T-helper 2 cell treated with Interferon-gamma antibody and Interleukin-4, amounts not matched to agents 5 μg/mL and 100 μg/mL, for 36 hours (primary cell): ENCODE measurements around the gene ATP5PB.

Experiments used
- DNase-seq: peaks from one replicate; pipeline ENCODE4 v3.0.0; 2021; ENCODE audit warnings: low spot score
- H3K27ac Mint-ChIP-seq: one replicate; pipeline ENCODE4 v1.8.0; 2021; ENCODE audit warnings: mild to moderate bottlenecking, mixed read lengths
- H3K27me3 Mint-ChIP-seq: one replicate; pipeline ENCODE4 v1.8.0; 2021; ENCODE audit warnings: low read depth, mixed read lengths
- H3K36me3 Mint-ChIP-seq: one replicate; pipeline ENCODE4 v1.8.0; 2021; ENCODE audit warnings: low read depth, mixed read lengths
- H3K4me1 Mint-ChIP-seq: one replicate; pipeline ENCODE4 v1.8.0; 2021; ENCODE audit warnings: low read depth, mixed read lengths
- H3K4me3 Mint-ChIP-seq: one replicate; pipeline ENCODE4 v1.8.0; 2022; ENCODE audit warnings: mild to moderate bottlenecking, moderate library complexity, mixed read lengths
- H3K9me3 Mint-ChIP-seq: one replicate; pipeline ENCODE4 v1.8.0; 2021; ENCODE audit warnings: mixed read lengths

Gene ATP5PB

DNA sequence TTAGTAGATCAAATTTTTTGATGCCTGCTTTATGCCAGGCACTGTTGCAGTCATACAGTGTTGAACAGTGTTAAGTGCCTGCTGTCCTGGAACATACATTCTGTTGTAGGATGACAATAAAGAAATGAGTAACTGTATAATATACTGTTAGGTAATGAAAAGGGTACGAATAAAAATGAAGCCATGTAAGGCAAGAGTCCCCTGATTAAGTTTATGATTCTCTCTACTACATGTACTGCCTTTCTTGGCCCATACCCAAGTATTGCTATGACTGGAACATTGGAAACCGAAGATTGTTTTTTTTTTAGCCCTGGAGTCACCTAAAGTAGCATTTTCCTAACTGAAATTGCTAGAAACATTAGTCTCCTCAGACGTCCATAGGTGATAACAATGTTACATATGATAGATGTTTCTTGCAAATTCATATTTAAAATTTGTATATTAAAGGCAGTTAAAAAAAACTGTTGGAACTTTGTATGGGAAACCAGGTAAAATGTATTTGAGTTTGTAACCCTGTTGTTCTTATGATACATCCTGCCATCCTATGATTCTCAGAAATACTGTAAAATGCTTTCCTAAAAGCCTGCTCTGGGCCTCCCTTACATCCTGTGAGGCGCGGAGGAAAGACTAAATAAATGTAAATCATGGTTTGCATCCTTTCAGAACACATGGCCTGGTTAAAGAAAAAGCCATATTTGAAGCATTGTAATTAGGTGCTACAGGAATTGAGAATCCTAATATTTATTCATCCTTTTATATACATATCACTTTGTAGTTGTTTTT is 5.8 kb downstream of the ATP5PB start:
- Mint-ChIP-seq H3K27me3 (no peaks in the 10 kb centered on the region), H3K4me1 (peaks cover 52% of the 10 kb centered on the region), H3K4me3 (peak overlapping the region; percentile 52), H3K36me3 (peaks cover 73% of the 10 kb centered on the region), H3K9me3 (no peaks in the 10 kb centered on the region), H3K27ac (peak overlapping the region; percentile 47)
- no peak for DNase-seq

DNA sequence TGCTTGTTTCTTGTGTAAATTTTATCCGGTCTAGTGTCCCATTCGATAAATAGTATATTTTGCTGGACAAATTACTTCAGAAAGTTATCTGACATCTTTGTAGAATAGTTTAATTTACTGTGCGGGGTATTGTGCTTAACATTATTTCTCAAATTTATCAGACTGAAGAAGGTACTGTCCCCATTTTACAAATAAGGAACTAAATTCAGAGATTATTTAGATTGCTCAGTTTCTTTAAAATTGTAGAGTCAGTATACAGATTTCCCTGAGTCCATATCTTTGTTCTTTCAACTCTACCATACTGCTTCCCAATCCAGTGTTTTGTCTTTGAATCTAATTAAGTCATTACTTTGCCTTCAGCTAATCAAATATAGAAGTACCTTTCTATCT is 6.4 kb downstream of the ATP5PB start:
- H3K4me1 Mint-ChIP-seq, result peaks cover 52% of the 10 kb centered on the region
- H3K36me3 Mint-ChIP-seq, result peaks cover 73% of the 10 kb centered on the region
- H3K27me3 Mint-ChIP-seq, result no peaks in the 10 kb centered on the region
- H3K4me3 Mint-ChIP-seq, result peak overlapping the region; percentile 52
- H3K9me3 Mint-ChIP-seq, result no peaks in the 10 kb centered on the region
- DNase-seq, result no peak
- peak overlapping the region; percentile 47 for H3K27ac Mint-ChIP-seq

DNA sequence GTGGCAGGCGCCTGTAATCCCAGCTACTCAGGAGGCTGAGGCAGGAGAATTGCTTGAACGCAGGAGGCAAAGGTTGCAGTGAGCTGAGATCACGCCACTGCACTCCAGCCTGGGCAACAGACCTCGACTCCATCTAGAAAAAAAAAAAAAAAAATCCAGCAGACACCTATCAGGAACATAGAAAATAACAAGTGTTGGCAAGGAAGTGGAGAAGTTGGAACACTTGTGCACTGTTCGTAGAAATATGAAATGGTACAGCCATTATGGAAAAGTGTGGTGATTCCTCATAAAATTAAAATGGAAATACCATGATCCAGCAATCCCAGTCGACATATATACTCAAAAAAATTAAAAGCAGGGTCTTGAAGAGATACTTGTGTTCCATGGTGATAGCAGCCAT is 12.5 kb downstream of the ATP5PB start:
- H3K36me3 Mint-ChIP-seq, result peaks cover 60% of the 10 kb centered on the region
- no peaks in the 10 kb centered on the region for H3K27me3 Mint-ChIP-seq
- DNase-seq, result no peak

DNA sequence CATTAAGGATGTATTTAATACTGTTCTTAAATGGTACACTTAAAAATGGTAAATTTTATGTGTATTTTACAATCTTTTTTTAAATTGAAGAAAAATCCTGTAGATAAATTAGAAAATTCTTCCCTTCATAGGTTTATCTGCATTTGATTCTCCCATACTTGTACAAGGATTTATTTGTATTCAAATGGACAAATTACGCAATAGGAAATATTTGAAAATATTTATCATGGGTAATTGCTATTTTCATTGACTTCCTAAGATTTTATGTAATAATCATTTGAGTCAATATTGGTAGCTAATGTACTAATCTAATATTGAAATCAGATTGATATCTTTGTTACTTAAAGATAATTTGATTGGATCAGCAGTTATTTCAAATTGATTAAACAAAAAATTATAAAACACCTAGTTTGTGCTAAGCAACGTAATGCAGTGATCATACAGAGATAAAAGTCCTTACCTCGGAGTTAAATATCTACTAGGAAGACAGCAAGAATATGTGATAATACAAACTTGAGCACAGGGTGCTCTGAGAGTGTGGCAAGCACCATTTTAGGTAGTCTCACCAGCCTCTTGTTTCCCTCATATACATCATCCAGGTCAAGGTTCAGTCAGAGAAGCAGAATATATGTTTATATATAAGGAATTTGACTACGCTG is 13.2 kb downstream of the ATP5PB start:
- no peak overlapping the region for H3K27ac Mint-ChIP-seq
- no peak overlapping the region for H3K4me3 Mint-ChIP-seq
- peaks cover 56% of the 10 kb centered on the region for H3K36me3 Mint-ChIP-seq
- DNase-seq, result no peak
- H3K4me1 Mint-ChIP-seq, result peaks cover 11% of the 10 kb centered on the region
- no peaks in the 10 kb centered on the region for H3K27me3 Mint-ChIP-seq
- no peaks in the 10 kb centered on the region for H3K9me3 Mint-ChIP-seq

More for the DNA sequence above, 12.5 kb downstream of the ATP5PB start:
- H3K27ac Mint-ChIP-seq, result no peak overlapping the region
- no peaks in the 10 kb centered on the region for H3K9me3 Mint-ChIP-seq
- no peak overlapping the region for H3K4me3 Mint-ChIP-seq
- peaks cover 12% of the 10 kb centered on the region for H3K4me1 Mint-ChIP-seq

DNA sequence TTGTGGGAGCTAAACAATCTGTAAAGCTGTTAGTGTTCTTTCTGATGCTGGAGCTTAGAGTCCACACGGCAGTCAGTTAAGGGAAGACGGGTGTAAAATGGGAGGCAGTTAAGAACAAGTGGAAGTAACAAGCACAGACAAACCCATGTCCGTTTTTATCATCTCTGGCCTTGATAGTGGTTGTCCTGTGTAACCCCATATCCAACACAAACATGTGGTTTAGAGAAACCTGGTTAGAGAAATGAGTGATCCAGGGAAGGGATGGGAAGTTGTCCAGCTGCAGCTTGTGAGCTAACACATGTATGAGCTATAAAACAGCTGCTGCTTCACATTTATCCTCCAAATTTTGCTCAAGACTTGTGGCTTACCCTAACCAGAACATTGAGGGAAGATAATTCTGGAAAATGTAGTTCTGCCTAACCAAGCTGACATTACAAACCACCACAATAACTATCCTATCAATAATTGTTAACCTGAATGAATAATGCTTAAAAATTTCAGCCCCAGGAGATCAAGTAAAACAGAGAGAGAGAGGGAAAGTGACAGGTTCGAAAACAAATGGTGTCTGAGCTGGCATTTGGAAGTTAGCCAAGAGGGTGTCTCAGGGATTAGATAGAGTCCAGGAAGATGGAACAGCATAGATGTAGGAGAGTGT is 13.9 kb downstream of the ATP5PB start:
- DNase-seq, result no peak
- no peak overlapping the region for H3K4me3 Mint-ChIP-seq
- H3K9me3 Mint-ChIP-seq, result no peaks in the 10 kb centered on the region
- no peaks in the 10 kb centered on the region for H3K27me3 Mint-ChIP-seq
- peaks cover 11% of the 10 kb centered on the region for H3K4me1 Mint-ChIP-seq
- no peak overlapping the region for H3K27ac Mint-ChIP-seq
- H3K36me3 Mint-ChIP-seq, result peaks cover 55% of the 10 kb centered on the region

DNA sequence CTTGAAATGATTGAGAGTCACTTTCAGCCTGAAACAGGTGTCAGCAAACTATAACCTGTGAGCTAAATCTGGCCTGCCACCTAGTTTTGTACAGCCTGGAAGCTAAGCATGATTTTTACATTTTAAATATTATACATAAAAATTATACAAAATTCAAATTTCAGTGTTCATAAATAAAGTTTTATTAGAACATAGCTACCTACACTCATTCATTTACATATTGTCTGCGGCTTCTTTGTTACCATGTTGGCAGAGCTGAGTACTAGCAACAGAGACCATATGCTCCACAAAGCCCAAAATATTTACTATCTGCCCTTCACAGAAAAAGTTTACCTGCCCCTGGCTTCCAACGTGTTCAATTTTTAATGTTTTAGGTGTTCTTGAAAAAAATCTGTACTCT is 16.5 kb downstream of the ATP5PB start:
- H3K4me1 Mint-ChIP-seq, result peaks cover 7% of the 10 kb centered on the region
- no peak for DNase-seq
- H3K27me3 Mint-ChIP-seq, result no peaks in the 10 kb centered on the region
- no peak overlapping the region for H3K27ac Mint-ChIP-seq
- H3K36me3 Mint-ChIP-seq, result peaks cover 34% of the 10 kb centered on the region
- no peak overlapping the region for H3K4me3 Mint-ChIP-seq
- no peaks in the 10 kb centered on the region for H3K9me3 Mint-ChIP-seq

DNA sequence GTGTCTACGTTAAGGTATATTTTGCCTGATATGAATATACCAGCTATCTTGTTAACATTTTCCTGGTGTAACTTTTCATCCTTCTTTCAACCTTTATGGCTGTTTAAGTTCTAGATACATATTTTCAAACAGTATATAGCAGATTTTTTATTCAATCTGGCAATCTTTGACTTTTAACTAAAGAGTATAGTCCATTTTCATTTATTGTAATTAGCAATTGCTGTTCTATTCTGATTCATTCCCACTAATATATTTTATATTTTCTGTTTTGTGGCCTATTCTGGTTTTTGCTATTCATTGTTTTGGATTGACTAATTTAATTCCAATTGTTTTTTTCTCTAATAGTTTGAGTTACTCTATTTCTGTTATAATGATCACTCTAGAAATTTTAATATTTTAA is 17.2 kb downstream of the ATP5PB start:
- Mint-ChIP-seq H3K27me3 (no peaks in the 10 kb centered on the region), H3K4me1 (peaks cover 7% of the 10 kb centered on the region), H3K4me3 (no peak overlapping the region), H3K36me3 (peaks cover 33% of the 10 kb centered on the region), H3K9me3 (no peaks in the 10 kb centered on the region), H3K27ac (no peak overlapping the region)
- DNase-seq, result no peak

DNA sequence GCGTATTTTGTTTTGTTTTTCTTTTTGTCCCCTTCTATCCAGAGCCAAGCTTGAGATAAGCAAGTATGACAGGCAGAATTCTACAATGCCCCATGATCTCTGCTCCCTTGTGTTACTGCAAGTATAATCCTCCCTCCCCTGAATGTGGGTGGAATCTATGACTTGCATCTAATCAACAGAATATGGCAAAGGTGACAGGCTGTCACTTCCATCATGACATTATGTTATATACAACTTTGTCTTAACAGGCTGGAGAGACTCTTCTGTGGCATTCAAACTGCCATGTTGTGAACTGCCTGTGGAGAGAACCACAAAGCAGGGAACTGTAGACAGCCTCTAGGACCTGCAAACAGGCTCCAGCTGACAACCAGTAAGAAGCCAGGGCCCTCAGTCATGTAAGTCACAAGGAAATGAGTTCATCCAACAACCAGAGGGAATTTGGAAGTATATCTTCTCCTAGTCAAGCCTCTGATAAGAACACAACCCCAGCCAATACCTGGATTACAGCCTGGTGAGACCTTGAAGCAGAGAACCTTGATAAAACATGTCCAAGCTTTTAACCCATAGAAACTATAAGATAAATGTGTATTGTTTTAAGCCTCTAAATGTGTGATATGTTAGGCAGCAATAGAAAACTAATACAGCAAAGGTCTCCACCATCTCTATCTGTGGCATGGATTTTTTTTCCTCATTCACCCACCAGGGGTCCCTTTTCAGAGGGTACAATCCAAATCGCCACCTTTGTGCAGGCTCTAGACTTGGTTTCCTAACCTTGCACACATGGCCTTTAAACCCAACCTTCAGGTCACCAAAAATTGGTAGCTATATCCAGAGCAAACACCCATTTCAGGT is 18.8 kb downstream of the ATP5PB start:
- H3K9me3 Mint-ChIP-seq, result no peaks in the 10 kb centered on the region
- DNase-seq, result no peak
- H3K4me1 Mint-ChIP-seq, result peaks cover 14% of the 10 kb centered on the region
- no peaks in the 10 kb centered on the region for H3K27me3 Mint-ChIP-seq
- no peak overlapping the region for H3K4me3 Mint-ChIP-seq
- no peak overlapping the region for H3K27ac Mint-ChIP-seq
- peaks cover 26% of the 10 kb centered on the region for H3K36me3 Mint-ChIP-seq

DNA sequence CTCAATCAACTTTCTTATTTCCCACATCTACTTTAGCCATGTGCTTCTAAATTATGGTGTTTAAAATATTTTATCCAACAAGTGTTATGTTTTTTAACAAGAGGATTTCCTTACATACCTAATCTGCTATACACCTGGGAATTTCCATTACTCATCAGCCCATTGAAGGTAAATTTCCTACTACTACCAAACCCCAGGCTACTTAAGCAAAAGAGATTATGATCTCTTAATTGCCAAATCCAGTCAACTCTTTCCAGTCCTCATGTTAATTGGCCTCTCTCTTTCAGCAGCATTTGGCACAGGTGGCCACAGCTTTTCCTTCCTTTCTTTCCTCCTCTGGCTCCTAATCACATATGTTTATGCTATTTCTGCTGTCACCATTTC is 19.4 kb downstream of the ATP5PB start:
- no peak for DNase-seq
- H3K27me3 Mint-ChIP-seq, result no peaks in the 10 kb centered on the region
- no peaks in the 10 kb centered on the region for H3K9me3 Mint-ChIP-seq
- no peak overlapping the region for H3K27ac Mint-ChIP-seq
- H3K4me1 Mint-ChIP-seq, result peaks cover 13% of the 10 kb centered on the region
- no peak overlapping the region for H3K4me3 Mint-ChIP-seq
- H3K36me3 Mint-ChIP-seq, result peaks cover 23% of the 10 kb centered on the region

DNA sequence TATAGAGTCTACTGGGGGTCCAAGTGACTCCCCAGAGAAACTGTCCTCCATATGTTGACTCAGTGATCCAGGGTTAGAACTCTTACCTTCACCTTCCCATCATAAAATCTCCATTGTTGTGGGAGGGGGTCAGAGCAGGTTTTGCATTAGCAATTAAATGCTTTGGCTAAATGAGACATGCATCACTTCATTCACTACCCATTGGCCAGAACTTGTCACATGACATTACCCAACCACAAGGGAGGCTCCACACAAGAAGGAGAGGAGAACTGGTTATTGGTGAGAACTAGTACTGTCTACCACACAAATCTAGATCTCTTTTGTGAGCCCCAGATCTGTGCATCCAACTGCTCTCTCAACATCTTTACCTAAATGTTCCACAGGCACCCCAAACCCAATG is 20.3 kb downstream of the ATP5PB start:
- Mint-ChIP-seq H3K27ac (no peak overlapping the region), H3K4me3 (no peak overlapping the region), H3K4me1 (peaks cover 14% of the 10 kb centered on the region), H3K27me3 (no peaks in the 10 kb centered on the region), H3K36me3 (peaks cover 21% of the 10 kb centered on the region), H3K9me3 (no peaks in the 10 kb centered on the region)
- DNase-seq, result no peak

DNA sequence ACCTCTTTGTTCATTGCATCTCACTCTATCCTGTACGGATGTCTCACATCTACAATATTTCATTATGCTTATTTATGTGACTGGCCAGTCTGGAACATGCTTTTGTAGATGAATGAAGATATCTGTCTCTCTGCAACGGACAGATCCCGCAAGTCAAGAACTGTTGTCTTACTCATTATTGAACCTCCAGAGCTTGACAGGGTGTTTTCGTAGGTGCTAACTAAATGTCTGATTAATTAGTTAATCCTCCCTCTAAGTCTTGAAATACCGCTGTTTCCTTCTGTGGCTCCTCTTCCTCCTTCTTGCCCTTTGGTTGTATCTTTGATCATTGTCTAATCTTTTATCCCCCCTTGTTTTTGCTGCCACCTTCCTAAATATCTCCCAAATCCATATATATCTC is 21.3 kb downstream of the ATP5PB start:
- DNase-seq, result no peak
- no peaks in the 10 kb centered on the region for H3K9me3 Mint-ChIP-seq
- peaks cover 19% of the 10 kb centered on the region for H3K36me3 Mint-ChIP-seq
- no peaks in the 10 kb centered on the region for H3K27me3 Mint-ChIP-seq
- H3K27ac Mint-ChIP-seq, result no peak overlapping the region
- no peak overlapping the region for H3K4me3 Mint-ChIP-seq
- H3K4me1 Mint-ChIP-seq, result peaks cover 24% of the 10 kb centered on the region

DNA sequence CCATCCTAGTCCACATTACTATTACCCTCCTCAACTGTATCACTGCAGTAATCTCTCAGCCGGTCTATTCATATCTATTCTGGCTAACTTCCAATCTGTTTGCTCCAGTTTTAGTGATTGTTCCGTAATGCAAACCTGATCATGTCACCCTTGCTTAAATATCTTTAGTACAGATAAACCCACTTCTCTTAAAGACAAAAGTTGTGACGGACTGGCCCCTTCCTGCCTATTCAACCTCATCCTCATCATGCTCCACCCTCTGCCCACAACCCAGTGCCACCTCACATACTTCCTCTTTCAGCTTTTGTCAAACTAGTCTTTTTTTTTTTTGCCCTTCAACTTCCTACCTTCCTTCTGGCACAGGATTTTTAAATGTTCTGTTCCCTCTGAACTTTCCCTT is 21.7 kb downstream of the ATP5PB start:
- DNase-seq, result peak; percentile 64
- no peaks in the 10 kb centered on the region for H3K27me3 Mint-ChIP-seq

DNA sequence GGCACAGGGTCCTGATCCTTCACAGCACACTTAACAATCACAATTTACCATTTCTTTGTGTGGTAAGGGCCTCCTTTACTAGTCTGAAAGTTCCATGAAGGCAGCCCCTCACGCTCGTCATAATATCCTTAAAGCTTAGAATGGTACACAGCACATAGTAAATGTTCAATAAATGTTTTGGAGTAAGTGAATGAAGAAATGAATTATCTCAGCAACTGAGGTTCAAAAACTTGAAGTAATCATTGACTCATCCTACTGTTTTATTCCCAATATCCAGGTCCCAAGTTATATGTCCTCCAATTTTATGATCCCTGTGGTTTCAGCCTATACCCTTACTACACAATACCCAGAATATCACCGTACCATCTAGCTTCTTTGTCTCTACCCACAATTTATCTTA is 22.3 kb downstream of the ATP5PB start:
- Mint-ChIP-seq H3K9me3 (no peaks in the 10 kb centered on the region), H3K4me3 (no peak overlapping the region), H3K27me3 (no peaks in the 10 kb centered on the region), H3K36me3 (peaks cover 22% of the 10 kb centered on the region), H3K27ac (no peak overlapping the region), H3K4me1 (peaks cover 30% of the 10 kb centered on the region)
- no peak for DNase-seq

More for the DNA sequence above, 21.7 kb downstream of the ATP5PB start:
- Mint-ChIP-seq H3K9me3 (no peaks in the 10 kb centered on the region), H3K27ac (no peak overlapping the region), H3K4me1 (peaks cover 28% of the 10 kb centered on the region), H3K36me3 (peaks cover 22% of the 10 kb centered on the region), H3K4me3 (no peak overlapping the region)
